ENCODE results near the gene GPR141. TPM values are rescaled to one million over a fixed set of nuclear protein-coding genes. Genes with fewer than 3 reads are reported as not detected.

GPR141 gene
- total RNA-seq, 1 experiment from 2014 or later, result not detected

- DNase-seq (ENCODE audit: low read depth), result no peak
Observed at GRCh38 chr7:37784015-37784414, 100.4 kb downstream of the GPR141 start.

GRCh38 chr7:37786741-37787569 lies 103.4 kb downstream of the GPR141 start:
- DNase-seq (ENCODE audit: low read depth), result no peak

Other genes starting within 250 kb of the GPR141 start
- not detected in 2 replicates for gene ELMO1, start 234.9 kb upstream of the GPR141 start, total RNA-seq (2014; rRNA removed)
- not detected in 2 replicates for gene NME8, start 164.8 kb downstream of the GPR141 start, total RNA-seq (2014; rRNA removed)
- 0.32 and 0.46 TPM in 2 replicates for gene SFRP4, start 233.1 kb downstream of the GPR141 start, total RNA-seq (2014; rRNA removed)
- gene EPDR1, start 236.9 kb downstream of the GPR141 start, total RNA-seq (2014; rRNA removed), result 99.6 and 105 TPM in 2 replicates